Mesenchymal stem cell (in vitro differentiated cells and primary cell): Measurements from ENCODE around the gene PRKAG2.

Source experiments
- DNase-seq: peaks from one replicate; pipeline ENCODE4 v3.0.0-alpha.2; 2013
- H2AFZ ChIP-seq: one replicate; pipeline ENCODE4 v1.6.1; 2013; ENCODE audit warnings: low read depth, mild to moderate bottlenecking, control low read depth, inconsistent platforms, low read length, moderate library complexity
- H2AK5ac ChIP-seq: 2 replicates; pipeline ENCODE4 v1.6.1; 2013; ENCODE audit warnings: low read length, moderate library complexity, mild to moderate bottlenecking, inconsistent platforms; ENCODE audit not compliant: severe bottlenecking
- H2BK120ac ChIP-seq: one replicate; pipeline ENCODE4 v1.6.1; 2013; ENCODE audit warnings: low read depth, mild to moderate bottlenecking, inconsistent platforms, low read length, moderate library complexity
- H2BK12ac ChIP-seq, 2 experiments: one replicate each; pipeline ENCODE4 v1.6.1; 2013; ENCODE audit warnings: inconsistent platforms in 2 of 2, low read length in 2 of 2, mild to moderate bottlenecking in 2 of 2, moderate library complexity in 2 of 2, control low read depth in 1 of 2
- H2BK15ac ChIP-seq: one replicate; pipeline ENCODE4 v1.6.1; 2013; ENCODE audit warnings: mild to moderate bottlenecking, low read depth, inconsistent platforms; ENCODE audit not compliant: poor library complexity, severe bottlenecking
- H2BK5ac ChIP-seq: 2 replicates; pipeline ENCODE4 v1.6.1; 2013; ENCODE audit warnings: low read depth, mild to moderate bottlenecking, low read length, control low read depth, inconsistent platforms; ENCODE audit not compliant: poor library complexity, severe bottlenecking
- H3K14ac ChIP-seq, 2 experiments: one replicate each; pipeline ENCODE4 v1.6.1; 2013; ENCODE audit warnings: inconsistent platforms in 2 of 2, low read length in 2 of 2, control low read depth in 1 of 2, mild to moderate bottlenecking in 1 of 2, moderate library complexity in 1 of 2
- H3K18ac ChIP-seq, 2 experiments: one replicate each; pipeline ENCODE4 v1.6.1; 2013; ENCODE audit warnings: inconsistent platforms in 2 of 2, low read length in 2 of 2, control low read depth in 1 of 2, low read depth in 1 of 2, mild to moderate bottlenecking in 1 of 2
- H3K23ac ChIP-seq, 2 experiments: one replicate each; pipeline ENCODE4 v1.6.1; 2013; ENCODE audit warnings: inconsistent platforms in 2 of 2, low read length in 2 of 2, mild to moderate bottlenecking in 2 of 2, moderate library complexity in 2 of 2, control low read depth in 1 of 2
- H3K27ac ChIP-seq: 2 replicates; pipeline ENCODE4 v1.5.1; 2013; ENCODE audit warnings: mild to moderate bottlenecking, moderate library complexity, low read length, control low read depth, inconsistent platforms; ENCODE audit not compliant: poor library complexity, severe bottlenecking
- H3K27me3 ChIP-seq, 2 experiments: 2 replicates each; pipeline versions ENCODE4 v1.6.1 to v1.7.0; 2013; ENCODE audit warnings: low read length in 2 of 2, mild to moderate bottlenecking in 2 of 2, moderate library complexity in 2 of 2, control low read depth in 1 of 2, inconsistent platforms in 1 of 2; ENCODE audit not compliant: control insufficient read depth in 1 of 2, insufficient read depth in 1 of 2
- H3K36me3 ChIP-seq, 2 experiments: 2 replicates each; pipeline versions ENCODE4 v1.6.1 to v1.7.0; 2013; ENCODE audit warnings: low read length in 2 of 2, control low read depth in 1 of 2, inconsistent platforms in 1 of 2, low read depth in 1 of 2, mild to moderate bottlenecking in 1 of 2; ENCODE audit not compliant: insufficient read depth in 2 of 2, control insufficient read depth in 1 of 2
- H3K4ac ChIP-seq, 2 experiments: one replicate each; pipeline ENCODE4 v1.6.1; 2013; ENCODE audit warnings: inconsistent platforms in 2 of 2, low read length in 2 of 2, mild to moderate bottlenecking in 2 of 2, moderate library complexity in 2 of 2, control low read depth in 1 of 2, low read depth in 1 of 2
- H3K4me1 ChIP-seq: 2 replicates; pipeline ENCODE4 v1.6.1; 2013; ENCODE audit warnings: low read depth, low read length, control low read depth; ENCODE audit not compliant: control insufficient read depth, insufficient read depth
- H3K4me2 ChIP-seq: 2 replicates; pipeline ENCODE4 v1.6.1; 2013; ENCODE audit warnings: low read length, mild to moderate bottlenecking, inconsistent platforms; ENCODE audit not compliant: poor library complexity, severe bottlenecking
- H3K4me3 ChIP-seq, 2 experiments: 2 replicates each; pipeline versions ENCODE4 v1.5.1 to v1.7.0; 2013; ENCODE audit warnings: low read length in 2 of 2, mild to moderate bottlenecking in 2 of 2, control low read depth in 1 of 2, low read depth in 1 of 2; ENCODE audit not compliant: insufficient read depth in 1 of 2
- H3K79me1 ChIP-seq: replicated peaks from 2 replicates; pipeline ENCODE4 v1.6.1; 2013; ENCODE audit warnings: mild to moderate bottlenecking, control low read depth, low read length, inconsistent platforms; ENCODE audit not compliant: poor library complexity, severe bottlenecking
- H3K9ac ChIP-seq: 2 replicates; pipeline ENCODE4 v1.7.0; 2013; ENCODE audit warnings: mild to moderate bottlenecking, low read length, moderate library complexity
- H3K9me3 ChIP-seq: 2 replicates; pipeline ENCODE4 v1.7.0; 2013; ENCODE audit warnings: mild to moderate bottlenecking, low read length; ENCODE audit not compliant: control insufficient read depth
- H4K8ac ChIP-seq: one replicate; pipeline ENCODE4 v1.6.1; 2013; ENCODE audit warnings: inconsistent platforms, mild to moderate bottlenecking, low read length, moderate library complexity
- H4K91ac ChIP-seq: one replicate; pipeline ENCODE4 v1.6.1; 2013; ENCODE audit warnings: mild to moderate bottlenecking, low read length, inconsistent platforms
- WGBS: methylation state at CpG from one replicate; pipeline ENCODE4 v1.1.7; 2013; ENCODE audit warnings: mixed read lengths; 5-methylcytosine and 5-hydroxymethylcytosine counted together

PRKAG2 gene

DNA sequence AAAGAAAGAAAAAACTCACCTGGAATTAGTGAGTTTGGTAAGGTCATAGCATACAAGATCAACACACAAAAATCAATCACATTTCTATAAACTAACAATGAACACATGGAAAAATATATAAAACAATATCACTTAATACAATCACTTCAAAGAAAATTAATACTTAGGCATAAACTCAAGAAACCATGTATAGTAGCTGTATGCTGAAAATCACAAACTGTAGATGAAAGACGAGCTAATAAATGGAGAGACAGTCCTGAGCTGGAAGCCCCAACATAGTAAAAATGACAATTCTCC is 243.5 kb downstream of the PRKAG2 start:
- Histone ChIP-seq H2AK5ac (no peak overlapping the region), H4K91ac (no peak overlapping the region), H2BK12ac (no peak overlapping the region), H3K4me2 (no peak overlapping the region), H3K4ac (no peak overlapping the region), H3K36me3 (peaks cover 0 to 5% of the 10 kb centered on the region in 2 experiments), H3K4me3 (peak overlapping the region in 1 of 2 experiments; percentile 84), H4K8ac (no peak overlapping the region), H2BK5ac (no peak overlapping the region), H2AFZ (no peak overlapping the region), H2BK120ac (no peak overlapping the region), H3K18ac (no peak overlapping the region), H3K27me3 (no peaks in the 10 kb centered on the region), H3K9me3 (no peaks in the 10 kb centered on the region), H3K27ac (no peak overlapping the region), H3K4me1 (peaks cover 17% of the 10 kb centered on the region), H2BK15ac (no peak overlapping the region), H3K79me1 (peaks cover 4% of the 10 kb centered on the region), H3K23ac (no peak overlapping the region), H3K14ac (no peak overlapping the region), H3K9ac (peak overlapping the region; percentile 89)
- WGBS = no CpG with 5 or more reads among the region's 1 CpG
- no peak for DNase-seq

DNA sequence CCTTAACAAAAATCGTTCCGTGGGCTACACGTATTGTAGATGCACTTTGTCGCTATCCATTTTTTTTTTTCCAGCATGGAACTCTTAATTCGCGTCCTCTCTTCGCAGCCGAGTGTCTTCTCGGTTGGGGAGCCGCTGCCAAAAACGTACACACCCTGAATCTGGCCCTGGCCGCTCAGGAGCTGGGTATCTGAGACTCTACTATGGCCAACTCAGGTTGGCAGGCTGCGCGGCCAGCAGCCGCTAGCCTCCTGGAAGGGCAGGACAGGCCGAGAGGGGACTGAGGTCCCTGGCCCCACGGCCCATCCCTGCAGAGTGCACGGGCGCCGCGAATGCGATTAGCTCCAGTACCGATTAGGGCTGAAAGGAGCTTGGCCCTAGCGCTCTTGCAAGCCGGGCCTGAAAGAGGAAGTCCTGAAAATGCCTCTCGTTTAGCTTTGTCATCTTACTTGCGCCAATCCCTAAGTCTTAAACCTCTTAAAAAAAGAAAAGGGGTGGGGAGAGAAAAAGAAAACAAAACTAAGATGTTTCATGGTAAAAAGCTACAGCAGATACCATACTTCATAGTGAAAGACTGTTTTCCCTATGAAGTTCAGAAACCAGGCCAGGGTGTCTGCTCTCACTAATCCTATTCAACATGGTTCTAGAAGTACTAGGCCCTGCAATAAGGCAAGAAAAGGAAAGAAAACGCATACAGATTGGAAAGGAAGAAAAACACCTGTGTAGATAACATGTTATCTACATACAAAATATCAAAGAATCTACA is 244.0 kb downstream of the PRKAG2 start:
- H3K4ac ChIP-seq = peak overlapping the region; percentile 67 to 91
- peak overlapping the region; percentile 92 for H4K91ac ChIP-seq
- H3K27me3 ChIP-seq = no peaks in the 10 kb centered on the region
- peak overlapping the region; percentile 89 for H3K9ac ChIP-seq
- WGBS = 10% methylated on average over 18 of the region's 28 CpGs
- peak overlapping the region; percentile 65 for H3K27ac ChIP-seq
- H2BK12ac ChIP-seq = peak overlapping the region; percentile 92 to 93
- H3K23ac ChIP-seq = peak overlapping the region in 1 of 2 experiments; percentile 40
- peaks cover 6% of the 10 kb centered on the region for H3K79me1 ChIP-seq
- H3K18ac ChIP-seq = peak overlapping the region; percentile 83 to 94
- no peaks in the 10 kb centered on the region for H3K9me3 ChIP-seq
- peak; percentile 79 for DNase-seq
- H2AK5ac ChIP-seq = peak overlapping the region; percentile 78
- H3K36me3 ChIP-seq = peaks cover 0 to 5% of the 10 kb centered on the region in 2 experiments
- H4K8ac ChIP-seq = peak overlapping the region; percentile 91
- H2BK15ac ChIP-seq = peak overlapping the region; percentile 44
- H3K14ac ChIP-seq = peak overlapping the region in 1 of 2 experiments; percentile 81
- H3K4me2 ChIP-seq = peak overlapping the region; percentile 77
- H3K4me3 ChIP-seq = peak overlapping the region; percentile 71 to 84
- peak overlapping the region; percentile 99 for H2AFZ ChIP-seq
- peaks cover 20% of the 10 kb centered on the region for H3K4me1 ChIP-seq
- H2BK120ac ChIP-seq = no peak overlapping the region
- H2BK5ac ChIP-seq = peak overlapping the region; percentile 77

DNA sequence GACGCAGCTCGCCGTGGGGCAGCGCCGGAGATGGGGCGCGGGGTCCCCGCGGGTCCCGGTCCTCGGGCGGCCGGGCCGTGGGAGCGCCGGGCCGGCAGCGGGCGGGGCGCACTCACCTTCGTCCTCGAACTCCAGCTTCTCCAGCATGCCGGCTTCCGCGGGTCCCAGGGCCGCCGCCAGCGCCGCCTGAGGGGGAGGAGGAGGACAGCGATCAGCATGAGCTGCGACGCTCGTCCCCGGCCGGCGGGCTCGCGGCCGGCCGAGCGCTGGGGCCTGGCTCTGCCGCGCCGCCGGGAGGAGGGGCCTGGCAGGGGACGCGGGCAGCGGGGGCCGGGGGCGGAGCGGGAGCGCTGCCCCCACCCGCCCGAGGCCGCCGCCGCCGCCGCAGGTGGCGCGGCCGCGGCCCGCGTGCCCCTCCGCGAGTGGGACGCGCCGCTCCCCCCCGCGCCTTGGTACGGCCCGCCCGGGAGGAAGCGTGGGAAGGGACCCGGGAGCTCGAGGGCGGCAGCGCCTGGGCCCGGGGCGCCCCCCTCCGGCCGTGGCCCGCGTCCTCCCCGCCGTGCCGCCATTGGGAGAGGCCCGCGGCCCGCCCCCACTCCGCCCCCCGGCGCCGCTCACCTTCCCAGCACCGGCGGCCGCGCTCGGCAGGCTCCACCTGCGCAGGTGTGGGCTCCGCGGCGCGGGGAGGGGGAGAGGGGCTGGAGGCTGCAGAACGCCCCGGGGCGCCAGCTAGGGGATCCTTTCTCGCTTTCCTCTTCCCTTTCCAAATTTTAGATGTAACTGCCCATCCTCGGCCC is 244.8 kb downstream of the PRKAG2 start:
- Histone ChIP-seq H2AK5ac (no peak overlapping the region), H3K4me1 (peaks cover 18% of the 10 kb centered on the region), H2BK120ac (peak overlapping the region; percentile 90), H2BK5ac (peak overlapping the region; percentile 77), H4K91ac (no peak overlapping the region), H3K27me3 (no peaks in the 10 kb centered on the region), H3K9me3 (no peaks in the 10 kb centered on the region), H3K14ac (peak overlapping the region in 1 of 2 experiments; percentile 63), H3K27ac (peak overlapping the region; percentile 65), H2BK12ac (peak overlapping the region in 1 of 2 experiments; percentile 54), H3K36me3 (peaks cover 0 to 5% of the 10 kb centered on the region in 2 experiments), H2AFZ (peak overlapping the region; percentile 99), H3K4me3 (peak overlapping the region; percentile 71 to 86), H4K8ac (peak overlapping the region; percentile 91), H3K18ac (peak overlapping the region; percentile 88 to 94), H3K23ac (no peak overlapping the region), H3K4ac (peak overlapping the region; percentile 61 to 73), H2BK15ac (peak overlapping the region; percentile 48), H3K4me2 (peak overlapping the region; percentile 84), H3K79me1 (peaks cover 6% of the 10 kb centered on the region), H3K9ac (peak overlapping the region; percentile 89)
- DNase-seq = peak; percentile 79
- WGBS = under 1% methylated on average over 35 of the region's 111 CpGs

DNA sequence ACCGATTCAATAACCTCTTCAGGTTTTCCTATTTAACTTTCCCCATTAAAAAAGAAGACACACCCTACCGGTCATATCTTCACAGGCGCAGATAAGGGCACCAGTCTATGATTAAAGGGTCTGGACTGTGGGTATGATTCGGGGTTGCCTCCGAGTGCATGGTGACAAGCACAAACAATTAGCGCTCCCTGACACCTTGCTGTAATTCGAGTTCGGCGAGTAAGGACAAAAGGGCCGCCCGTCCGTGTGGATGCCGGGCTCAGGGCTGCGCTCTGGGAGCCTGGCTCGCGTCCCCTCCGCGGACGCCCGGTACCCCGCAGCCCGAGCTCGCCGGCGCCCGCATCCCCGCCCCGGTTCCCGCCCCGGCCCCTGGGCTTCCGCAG is 245.4 kb downstream of the PRKAG2 start:
- Histone ChIP-seq H4K91ac (no peak overlapping the region), H4K8ac (no peak overlapping the region), H3K4me1 (peaks cover 18% of the 10 kb centered on the region), H3K9me3 (no peaks in the 10 kb centered on the region), H2AK5ac (no peak overlapping the region), H3K18ac (peak overlapping the region; percentile 88 to 90), H3K14ac (peak overlapping the region in 1 of 2 experiments; percentile 63), H2BK120ac (peak overlapping the region; percentile 90), H3K27ac (peak overlapping the region; percentile 51), H2BK5ac (peak overlapping the region; percentile 24), H3K36me3 (peaks cover 0 to 5% of the 10 kb centered on the region in 2 experiments), H3K4me2 (peak overlapping the region; percentile 84), H2BK12ac (peak overlapping the region in 1 of 2 experiments; percentile 83), H2BK15ac (peak overlapping the region; percentile 46), H3K27me3 (no peaks in the 10 kb centered on the region), H3K23ac (no peak overlapping the region), H3K9ac (peak overlapping the region; percentile 88), H3K79me1 (peaks cover 8% of the 10 kb centered on the region), H2AFZ (no peak overlapping the region), H3K4me3 (peak overlapping the region; percentile 71 to 86), H3K4ac (peak overlapping the region; percentile 20 to 88)
- WGBS = 1% methylated on average over 29 of the region's 31 CpGs
- peak; percentile 48 for DNase-seq
